H9 (cell line): Measurements from ENCODE around the gene RTP3. TPM values are rescaled to one million over a fixed set of nuclear protein-coding genes. Genes with fewer than 3 reads are reported as not detected.

Source experiments
- DNase-seq: peaks from one replicate; pipeline ENCODE4 v3.0.0-alpha.2; 2017
- H2AFZ ChIP-seq: one replicate; pipeline ENCODE4 v1.6.1; 2013; ENCODE audit warnings: mild to moderate bottlenecking, low read length, control low read depth, moderate library complexity
- H2AK5ac ChIP-seq: 2 replicates; pipeline ENCODE4 v1.6.1; 2013; ENCODE audit warnings: low read length, control low read depth, mixed read lengths; ENCODE audit not compliant: insufficient read length
- H2BK120ac ChIP-seq: one replicate; pipeline ENCODE4 v1.6.1; 2013; ENCODE audit warnings: low read depth, mild to moderate bottlenecking, low read length, control low read depth, inconsistent platforms; ENCODE audit not compliant: poor library complexity, severe bottlenecking
- H2BK12ac ChIP-seq: 2 replicates; pipeline ENCODE4 v1.6.1; 2013; ENCODE audit warnings: low read length, control low read depth, mixed read lengths, low read depth; ENCODE audit not compliant: insufficient read length
- H2BK15ac ChIP-seq: 2 replicates; pipeline ENCODE4 v1.6.1; 2013; ENCODE audit warnings: low read depth, low read length, control low read depth
- H2BK20ac ChIP-seq: one replicate; pipeline ENCODE4 v1.6.1; 2013; ENCODE audit warnings: low read depth, mild to moderate bottlenecking, low read length, control low read depth, inconsistent platforms; ENCODE audit not compliant: poor library complexity, severe bottlenecking
- H2BK5ac ChIP-seq: 2 replicates; pipeline ENCODE4 v1.6.1; 2013; ENCODE audit warnings: low read length, control low read depth, mixed read lengths; ENCODE audit not compliant: insufficient read length
- H3K14ac ChIP-seq: 2 replicates; pipeline ENCODE4 v1.6.1; 2013; ENCODE audit warnings: low read length, control low read depth; ENCODE audit not compliant: insufficient read depth
- H3K18ac ChIP-seq: 2 replicates; pipeline ENCODE4 v1.6.1; 2013; ENCODE audit warnings: low read depth, mild to moderate bottlenecking, mixed read lengths, low read length, control low read depth; ENCODE audit not compliant: insufficient read length
- H3K23ac ChIP-seq: 2 replicates; pipeline ENCODE4 v1.6.1; 2013; ENCODE audit warnings: low read length, control low read depth, mixed read lengths, low read depth; ENCODE audit not compliant: insufficient read length
- H3K23me2 ChIP-seq: 2 replicates; pipeline ENCODE4 v1.6.1; 2013; ENCODE audit warnings: low read depth, mild to moderate bottlenecking, mixed read lengths, low read length, control low read depth; ENCODE audit not compliant: insufficient read length, poor library complexity, severe bottlenecking
- H3K27ac ChIP-seq: 2 replicates; pipeline ENCODE4 v1.5.1; 2013; ENCODE audit warnings: low read length, control low read depth, mixed read lengths, low read depth; ENCODE audit not compliant: insufficient read length
- H3K27me3 ChIP-seq: 2 replicates; pipeline ENCODE4 v1.6.1; 2013; ENCODE audit warnings: low read length, control low read depth, inconsistent platforms; ENCODE audit not compliant: insufficient read depth
- H3K4ac ChIP-seq: 2 replicates; pipeline ENCODE4 v1.6.1; 2013; ENCODE audit warnings: low read depth, mild to moderate bottlenecking, control low read depth, inconsistent platforms, low read length, moderate library complexity
- H3K4me1 ChIP-seq: 2 replicates; pipeline ENCODE4 v1.6.1; 2013; ENCODE audit warnings: low read length, control low read depth, inconsistent platforms; ENCODE audit not compliant: insufficient read depth
- H3K4me2 ChIP-seq: 2 replicates; pipeline ENCODE4 v1.6.1; 2013; ENCODE audit warnings: low read length, control low read depth, mixed read lengths; ENCODE audit not compliant: insufficient read length, insufficient read depth
- H3K56ac ChIP-seq: 2 replicates; pipeline ENCODE4 v1.6.1; 2013; ENCODE audit warnings: low read depth, mild to moderate bottlenecking, mixed read lengths, low read length, control low read depth; ENCODE audit not compliant: insufficient read length
- H3K79me1 ChIP-seq: 2 replicates; pipeline ENCODE4 v1.6.1; 2013; ENCODE audit warnings: low read depth, mild to moderate bottlenecking, moderate library complexity, low read length, control low read depth, inconsistent platforms; ENCODE audit not compliant: insufficient read depth, poor library complexity, severe bottlenecking
- H3K79me2 ChIP-seq: 2 replicates; pipeline ENCODE4 v1.6.1; 2013; ENCODE audit warnings: low read length, control low read depth, inconsistent platforms; ENCODE audit not compliant: insufficient read depth
- H3K9ac ChIP-seq: 2 replicates; pipeline ENCODE4 v1.6.1; 2013; ENCODE audit warnings: low read length, control low read depth, mixed read lengths; ENCODE audit not compliant: insufficient read length; ENCODE audit errors: extremely low read depth
- H3K9me3 ChIP-seq: one replicate; pipeline ENCODE4 v1.6.1; 2013; ENCODE audit warnings: low read depth, low read length, inconsistent platforms; ENCODE audit not compliant: control insufficient read depth
- H3T11ph ChIP-seq: one replicate; pipeline ENCODE4 v1.6.1; 2013; ENCODE audit warnings: mild to moderate bottlenecking, low read length, control low read depth, inconsistent platforms
- H4K20me1 ChIP-seq: one replicate; pipeline ENCODE4 v1.6.1; 2013; ENCODE audit not compliant: control insufficient read depth, insufficient read length, insufficient read depth
- H4K5ac ChIP-seq: 2 replicates; pipeline ENCODE4 v1.6.1; 2013; ENCODE audit warnings: low read depth, mild to moderate bottlenecking, mixed read lengths, low read length, control low read depth; ENCODE audit not compliant: insufficient read length
- H4K8ac ChIP-seq: replicated peaks from 2 replicates; pipeline ENCODE4 v1.6.1; 2013; ENCODE audit warnings: low read length, control low read depth, mixed read lengths, low read depth; ENCODE audit not compliant: insufficient read length
- H4K91ac ChIP-seq: 2 replicates; pipeline ENCODE4 v1.6.1; 2013; ENCODE audit warnings: low read depth, mild to moderate bottlenecking, moderate library complexity, mixed read lengths, low read length, control low read depth; ENCODE audit not compliant: insufficient read length
- H3K27ac Mint-ChIP-seq, 3 experiments: 2 replicates in 2 of 3; 3 replicates in 1 of 3; pipeline ENCODE4 v1.8.0; 2020 to 2021; ENCODE audit warnings: mixed read lengths in 3 of 3, mild to moderate bottlenecking in 1 of 3, moderate library complexity in 1 of 3
- H3K27me3 Mint-ChIP-seq: 2 replicates; pipeline ENCODE4 v1.8.0; 2021; ENCODE audit warnings: low read depth, mild to moderate bottlenecking, moderate library complexity, mixed read lengths
- H3K36me3 Mint-ChIP-seq, 3 experiments: 2 replicates in 2 of 3; 3 replicates in 1 of 3; pipeline ENCODE4 v1.8.0; 2020 to 2021; ENCODE audit warnings: low read depth in 3 of 3, mixed read lengths in 3 of 3; ENCODE audit not compliant: insufficient read depth in 1 of 3
- H3K4me1 Mint-ChIP-seq, 2 experiments: 2 replicates each; pipeline ENCODE4 v1.8.0; 2020; ENCODE audit warnings: mixed read lengths in 2 of 2
- H3K4me3 Mint-ChIP-seq, 2 experiments: 2 replicates in 1 of 2; 3 replicates in 1 of 2; pipeline ENCODE4 v1.8.0; 2020 to 2021; ENCODE audit warnings: mild to moderate bottlenecking in 2 of 2, mixed read lengths in 2 of 2, moderate library complexity in 1 of 2
- H3K9me3 Mint-ChIP-seq, 2 experiments: 2 replicates in 1 of 2; 3 replicates in 1 of 2; pipeline ENCODE4 v1.8.0; 2020; ENCODE audit warnings: mild to moderate bottlenecking in 2 of 2, mixed read lengths in 2 of 2, moderate library complexity in 1 of 2
- CTCF ChIP-seq: fragments of 200-600 bp; sonication (generic); conservative IDR thresholded peaks from 3 replicates; pipeline ENCODE4 v1.8.0; 2021; ENCODE audit warnings: antibody characterized with exemption, mild to moderate bottlenecking
- WGBS: extraction: QIAGEN DNeasy Blood & Tissue Kit; methylation state at CpG from one replicate; pipeline ENCODE4 v1.1.7; 2013; ENCODE audit warnings: missing lambda C conversion rate, low lambda C conversion rate, mixed read lengths; ENCODE audit not compliant: insufficient read length; ENCODE audit errors: extremely low coverage; 5-methylcytosine and 5-hydroxymethylcytosine counted together
- total RNA-seq: library from RNA; stranded (reverse); gene quantifications from 2 replicates; pipeline ENCODE4 v1.2.1, GENCODE V29; 2021

The RTP3 gene
- total RNA-seq, 1 experiment from 2014 or later, result not detected

- Histone ChIP-seq H4K8ac (no peak overlapping the region), H2BK5ac (no peak overlapping the region), H2AFZ (no peak overlapping the region), H3K79me1 (no peaks in the 10 kb centered on the region), H3K18ac (no peak overlapping the region), H2BK120ac (no peak overlapping the region), H3K4me2 (no peak overlapping the region), H3K9ac (no peak overlapping the region), H3K9me3 (no peaks in the 10 kb centered on the region), H2BK12ac (no peak overlapping the region), H3K79me2 (no peaks in the 10 kb centered on the region), H3K27ac (no peak overlapping the region), H3K23me2 (no peaks in the 10 kb centered on the region), H4K91ac (no peak overlapping the region), H4K20me1 (no peaks in the 10 kb centered on the region), H3K4ac (no peak overlapping the region), H2BK20ac (no peak overlapping the region), H2BK15ac (no peak overlapping the region), H3K14ac (no peak overlapping the region), H3T11ph (no peak overlapping the region), H3K27me3 (no peaks in the 10 kb centered on the region), H3K4me1 (no peaks in the 10 kb centered on the region), H4K5ac (no peak overlapping the region), H3K56ac (no peak overlapping the region), H2AK5ac (no peak overlapping the region), H3K23ac (no peak overlapping the region)
- no peaks in the 10 kb centered on the region; a peak in 1 of 5 replicates for H3K9me3 Mint-ChIP-seq
- DNase-seq, result no peak
- H3K27ac Mint-ChIP-seq, result no peak overlapping the region
- TF ChIP-seq CTCF, result no peak
- no peaks in the 10 kb centered on the region for H3K36me3 Mint-ChIP-seq
- H3K27me3 Mint-ChIP-seq, result peaks cover 6% of the 10 kb centered on the region; the same call in 1 of the 2 replicates
- WGBS, result no CpG with 5 or more reads among the region's 2 CpGs
- H3K4me3 Mint-ChIP-seq, result no peak overlapping the region
- peaks cover under 1 to 3% of the 10 kb centered on the region in 2 experiments; a peak in 3 of 4 replicates for H3K4me1 Mint-ChIP-seq
These were observed 14.0 kb upstream of the RTP3 start for GRCh38 chr3:46483825-46484224.
